Uterus (tissue), 2 donors: ENCODE measurements around the gene MTHFR.

Source experiments
- POLR2A ChIP-seq, 2 donors: fragments of 450-650 bp; IDR thresholded peaks; one replicate each; pipeline ENCODE4 v1.6.1; 2016; ENCODE audit warnings: antibody characterized with exemption in 2 of 2, mild to moderate bottlenecking in 1 of 2, moderate library complexity in 1 of 2
- TF ChIP-seq, protein P1 (sequence below), 4 experiments: fragments of 200-600 bp in 2 of 4; fragments of 450-650 bp in 2 of 4; sonication (generic) in 2 of 4; IDR thresholded peaks; one replicate each; pipeline ENCODE4 v1.5.1; 2016 to 2019; ENCODE audit warnings: antibody characterized with exemption in 4 of 4, mild to moderate bottlenecking in 2 of 4, moderate library complexity in 1 of 4

DNA sequence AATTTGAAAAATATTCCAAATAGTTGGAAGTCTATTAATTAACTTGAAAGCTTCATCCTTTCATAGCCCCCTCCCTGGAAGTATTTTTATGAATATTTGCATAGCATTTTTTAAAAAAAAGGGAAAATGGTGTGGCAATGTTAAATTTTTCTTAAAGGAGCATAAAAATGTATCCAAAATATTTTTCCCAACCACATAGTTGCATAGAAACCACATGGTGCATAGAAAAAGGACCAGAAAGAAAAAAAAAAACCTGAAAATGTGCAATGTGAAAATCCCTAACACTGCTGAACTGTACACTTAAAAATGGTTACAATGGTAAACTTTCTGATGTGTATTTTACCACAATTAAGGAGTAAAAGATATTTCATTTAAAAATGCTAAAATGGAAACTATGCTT lies 35.8 kb downstream of the MTHFR start:
- TF ChIP-seq, protein P1, sequence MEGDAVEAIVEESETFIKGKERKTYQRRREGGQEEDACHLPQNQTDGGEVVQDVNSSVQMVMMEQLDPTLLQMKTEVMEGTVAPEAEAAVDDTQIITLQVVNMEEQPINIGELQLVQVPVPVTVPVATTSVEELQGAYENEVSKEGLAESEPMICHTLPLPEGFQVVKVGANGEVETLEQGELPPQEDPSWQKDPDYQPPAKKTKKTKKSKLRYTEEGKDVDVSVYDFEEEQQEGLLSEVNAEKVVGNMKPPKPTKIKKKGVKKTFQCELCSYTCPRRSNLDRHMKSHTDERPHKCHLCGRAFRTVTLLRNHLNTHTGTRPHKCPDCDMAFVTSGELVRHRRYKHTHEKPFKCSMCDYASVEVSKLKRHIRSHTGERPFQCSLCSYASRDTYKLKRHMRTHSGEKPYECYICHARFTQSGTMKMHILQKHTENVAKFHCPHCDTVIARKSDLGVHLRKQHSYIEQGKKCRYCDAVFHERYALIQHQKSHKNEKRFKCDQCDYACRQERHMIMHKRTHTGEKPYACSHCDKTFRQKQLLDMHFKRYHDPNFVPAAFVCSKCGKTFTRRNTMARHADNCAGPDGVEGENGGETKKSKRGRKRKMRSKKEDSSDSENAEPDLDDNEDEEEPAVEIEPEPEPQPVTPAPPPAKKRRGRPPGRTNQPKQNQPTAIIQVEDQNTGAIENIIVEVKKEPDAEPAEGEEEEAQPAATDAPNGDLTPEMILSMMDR (IDR thresholded peaks at IDR 0.05), result no peak
- TF ChIP-seq POLR2A (IDR thresholded peaks at IDR 0.05), result no peak
